DOHH2 (cell line): ENCODE measurements around the gene ANKRD2.

Experiments used
- EZH2phosphoT487 ChIP-seq: fragments of 200-600 bp; sonication (generic); IDR thresholded peaks from 2 replicates; pipeline ENCODE4 v1.6.1; 2017; ENCODE audit warnings: borderline replicate concordance, mild to moderate bottlenecking, antibody characterized with exemption, low read length, moderate library complexity, mixed read lengths
- TF ChIP-seq, protein P1 (sequence below): fragments of 200-600 bp; sonication (generic); IDR thresholded peaks from one replicate; pipeline ENCODE4 v1.5.1; 2014; ENCODE audit warnings: antibody characterized with exemption, mild to moderate bottlenecking, low read depth, low read length; ENCODE audit not compliant: poor library complexity, severe bottlenecking

DNA sequence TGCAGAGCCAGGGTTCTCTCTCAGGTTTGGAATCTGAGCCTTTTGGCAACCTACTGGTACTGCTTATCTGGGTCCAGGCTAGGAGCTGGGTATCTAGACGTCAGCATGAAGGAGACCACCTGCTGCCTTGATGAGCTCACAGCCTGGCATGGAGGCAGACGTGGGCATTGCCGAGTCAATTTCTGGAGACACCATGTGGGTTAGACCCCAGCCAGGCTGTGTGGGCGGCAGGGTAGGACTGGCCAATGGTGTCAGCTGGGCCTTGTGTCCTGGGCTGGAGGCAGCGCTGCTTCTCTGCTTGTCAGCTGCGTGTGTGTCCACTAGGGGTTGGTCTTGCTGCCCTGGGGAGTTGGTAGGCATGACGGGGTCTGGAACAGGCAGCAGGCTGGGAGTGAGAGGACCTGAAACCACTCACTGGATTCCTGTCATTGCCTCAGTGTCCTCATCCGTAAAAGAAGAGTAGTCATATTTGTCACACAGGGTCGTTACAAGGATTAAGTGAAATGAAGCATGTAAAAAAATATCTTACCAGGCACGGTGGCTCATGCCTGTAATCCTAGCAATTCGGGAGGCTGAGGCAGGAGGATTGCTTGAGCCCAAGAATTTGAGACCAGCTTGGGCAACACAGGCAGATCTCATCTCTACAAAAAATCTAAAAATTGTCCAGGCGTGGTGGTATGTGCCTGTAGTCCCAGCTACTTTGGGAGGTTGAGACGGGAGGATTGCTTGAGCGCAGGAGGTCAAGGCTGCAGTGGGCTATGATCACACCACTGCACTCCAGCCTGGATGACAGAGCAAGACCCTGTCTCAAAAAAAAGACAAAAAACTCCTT, 31.7 kb upstream of the ANKRD2 start:
- TF ChIP-seq, protein P1, sequence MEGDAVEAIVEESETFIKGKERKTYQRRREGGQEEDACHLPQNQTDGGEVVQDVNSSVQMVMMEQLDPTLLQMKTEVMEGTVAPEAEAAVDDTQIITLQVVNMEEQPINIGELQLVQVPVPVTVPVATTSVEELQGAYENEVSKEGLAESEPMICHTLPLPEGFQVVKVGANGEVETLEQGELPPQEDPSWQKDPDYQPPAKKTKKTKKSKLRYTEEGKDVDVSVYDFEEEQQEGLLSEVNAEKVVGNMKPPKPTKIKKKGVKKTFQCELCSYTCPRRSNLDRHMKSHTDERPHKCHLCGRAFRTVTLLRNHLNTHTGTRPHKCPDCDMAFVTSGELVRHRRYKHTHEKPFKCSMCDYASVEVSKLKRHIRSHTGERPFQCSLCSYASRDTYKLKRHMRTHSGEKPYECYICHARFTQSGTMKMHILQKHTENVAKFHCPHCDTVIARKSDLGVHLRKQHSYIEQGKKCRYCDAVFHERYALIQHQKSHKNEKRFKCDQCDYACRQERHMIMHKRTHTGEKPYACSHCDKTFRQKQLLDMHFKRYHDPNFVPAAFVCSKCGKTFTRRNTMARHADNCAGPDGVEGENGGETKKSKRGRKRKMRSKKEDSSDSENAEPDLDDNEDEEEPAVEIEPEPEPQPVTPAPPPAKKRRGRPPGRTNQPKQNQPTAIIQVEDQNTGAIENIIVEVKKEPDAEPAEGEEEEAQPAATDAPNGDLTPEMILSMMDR = no peak
- no peak for TF ChIP-seq EZH2phosphoT487
